ENCODE results near the gene CLCA2. TPM values are rescaled to one million over a fixed set of nuclear protein-coding genes. Genes with fewer than 3 reads are reported as not detected.

Gene CLCA2
- total RNA-seq, 1 donor from 2014 or later: not detected

DNA sequence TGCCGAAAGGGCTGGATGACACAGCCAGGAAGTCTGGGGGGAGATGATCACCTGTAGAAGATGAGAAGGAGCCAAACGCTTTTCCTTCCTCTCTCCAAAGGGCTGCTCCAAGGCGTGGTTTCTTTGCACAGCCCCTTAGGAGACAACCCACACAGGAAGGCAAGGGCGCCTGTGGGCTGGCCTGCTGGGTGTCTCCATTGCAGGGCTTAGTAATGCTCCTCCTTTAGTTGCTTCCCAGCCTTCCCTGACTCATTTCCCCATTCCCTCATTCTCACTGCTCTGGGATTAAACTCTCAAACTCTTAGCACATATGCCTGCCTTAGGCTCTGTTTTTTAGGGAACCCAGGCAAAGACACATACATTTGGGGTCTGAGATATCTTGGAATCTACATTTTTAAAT lies 43.0 kb downstream of the CLCA2 start:
- Mint-ChIP-seq H3K27ac (no peak overlapping the region), H3K4me1 (ENCODE audit: low read depth) (no peaks in the 10 kb centered on the region), H3K4me3 (ENCODE audit: low read depth) (no peak overlapping the region), H3K36me3 (ENCODE audit: low read depth) (no peaks in the 10 kb centered on the region), H3K27me3 (ENCODE audit: low read depth) (peaks cover 3% of the 10 kb centered on the region), H3K9me3 (no peaks in the 10 kb centered on the region)
- intact Hi-C loops (cut with micrococcal nuclease): no loop called here
- DNase-seq (ENCODE audit: low spot score): no peak

DNA sequence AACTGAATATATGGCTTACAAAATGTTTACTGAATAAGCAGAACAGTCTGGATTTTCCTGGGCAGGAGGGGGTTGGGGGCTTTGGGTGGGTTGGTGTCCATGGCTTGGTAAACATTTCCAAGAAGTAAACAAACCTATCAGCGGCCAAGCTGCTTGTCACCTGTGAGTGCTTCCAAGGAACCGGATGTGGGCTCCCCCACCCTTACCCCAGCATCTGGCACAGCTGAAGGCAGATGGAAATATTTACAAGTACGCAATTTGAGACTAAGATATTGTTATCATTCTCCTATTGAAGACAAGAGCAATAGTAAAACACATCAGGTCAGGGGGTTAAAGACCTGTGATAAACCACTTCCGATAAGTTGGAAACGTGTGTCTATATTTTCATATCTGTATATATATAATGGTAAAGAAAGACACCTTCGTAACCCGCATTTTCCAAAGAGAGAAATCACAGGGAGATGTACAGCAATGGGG lies 44.6 kb downstream of the CLCA2 start, which contains the start of gene CLCA1:
TSS of gene CLCA1 (plus strand) at position 427 of the 477 bp plus-strand sequence. CDS start at position 472, 45 bp downstream.
- Mint-ChIP-seq H3K36me3 (ENCODE audit: low read depth) (no peaks in the 10 kb centered on the region), H3K27me3 (ENCODE audit: low read depth) (peaks cover 7% of the 10 kb centered on the region), H3K9me3 (no peaks in the 10 kb centered on the region), H3K4me3 (ENCODE audit: low read depth) (no peak within 1 kb of the TSS), H3K27ac (no peak within 1 kb of the TSS), H3K4me1 (ENCODE audit: low read depth) (no peaks in the 10 kb centered on the region)
- no peak for DNase-seq (ENCODE audit: low spot score)
- intact Hi-C loops (cut with micrococcal nuclease): no loop called here

DNA sequence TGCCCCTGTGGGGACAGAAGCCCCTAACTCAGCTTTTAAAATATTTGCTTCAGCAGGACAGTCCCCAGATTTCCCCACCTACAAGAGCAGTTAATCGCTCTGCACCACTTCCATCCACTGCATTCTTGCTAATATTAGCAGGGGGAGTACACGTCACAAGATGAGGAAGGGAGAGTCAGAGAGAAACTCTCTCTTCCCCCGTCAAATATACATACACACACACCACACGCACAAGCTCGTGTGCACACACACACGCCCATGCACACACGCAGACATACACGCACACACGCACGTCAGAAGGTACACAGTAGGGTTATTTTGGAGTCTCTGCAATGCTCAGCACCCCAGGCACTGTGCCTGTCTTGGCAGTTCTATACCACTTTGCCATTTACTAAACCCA lies 46.9 kb downstream of the CLCA2 start:
- H3K4me3 Mint-ChIP-seq (ENCODE audit: low read depth): no peak overlapping the region
- H3K36me3 Mint-ChIP-seq (ENCODE audit: low read depth): no peaks in the 10 kb centered on the region
- no peaks in the 10 kb centered on the region for H3K9me3 Mint-ChIP-seq
- no peak overlapping the region for H3K27ac Mint-ChIP-seq
- H3K4me1 Mint-ChIP-seq (ENCODE audit: low read depth): no peaks in the 10 kb centered on the region
- peaks cover 9% of the 10 kb centered on the region for H3K27me3 Mint-ChIP-seq (ENCODE audit: low read depth)
- DNase-seq (ENCODE audit: low spot score): no peak
- intact Hi-C loops (cut with micrococcal nuclease): no loop called here

DNA sequence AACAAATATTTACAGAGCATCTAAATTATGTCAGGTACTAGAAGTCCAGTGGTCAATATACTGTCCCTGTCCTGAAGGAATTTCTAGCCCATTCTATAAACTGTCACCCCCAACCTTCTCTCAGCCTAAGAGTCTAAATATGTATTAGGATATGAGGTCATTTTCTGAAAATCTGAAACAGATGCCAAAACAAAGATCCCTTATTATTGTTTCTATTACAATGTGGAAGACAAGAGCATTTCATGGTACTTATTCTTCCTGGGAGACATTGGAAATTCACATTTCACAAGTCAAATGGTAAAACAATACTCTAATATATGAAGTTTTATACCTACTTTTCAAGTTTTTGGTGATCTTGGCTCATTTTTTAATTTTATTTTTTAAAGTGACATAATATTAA lies 47.3 kb downstream of the CLCA2 start:
- no peaks in the 10 kb centered on the region for H3K36me3 Mint-ChIP-seq (ENCODE audit: low read depth)
- no peak overlapping the region for H3K27ac Mint-ChIP-seq
- intact Hi-C loops (cut with micrococcal nuclease): no loop called here
- peaks cover 9% of the 10 kb centered on the region for H3K27me3 Mint-ChIP-seq (ENCODE audit: low read depth)
- no peaks in the 10 kb centered on the region for H3K4me1 Mint-ChIP-seq (ENCODE audit: low read depth)
- no peak overlapping the region for H3K4me3 Mint-ChIP-seq (ENCODE audit: low read depth)
- DNase-seq (ENCODE audit: low spot score): no peak
- no peaks in the 10 kb centered on the region for H3K9me3 Mint-ChIP-seq

DNA sequence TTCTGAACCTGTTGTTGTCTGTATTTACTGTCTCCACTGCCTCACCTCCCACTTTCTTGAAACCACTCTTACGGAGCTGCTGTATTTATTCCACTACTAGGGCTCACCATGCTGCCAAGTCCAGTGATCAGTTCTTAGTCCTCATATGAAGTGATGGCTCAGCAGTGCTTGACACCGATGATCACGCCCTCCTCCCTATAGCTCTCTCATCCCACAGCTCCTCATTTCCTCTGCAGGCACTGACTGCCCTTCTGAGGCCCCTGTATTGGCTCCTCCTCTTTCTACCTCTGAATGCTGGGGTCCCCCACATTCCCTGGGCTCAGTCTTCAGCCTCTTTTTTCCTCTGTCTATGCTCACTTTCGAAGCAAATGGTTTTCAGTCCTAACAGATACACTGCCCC lies 48.2 kb downstream of the CLCA2 start:
- H3K4me3 Mint-ChIP-seq (ENCODE audit: low read depth): no peak overlapping the region
- H3K27me3 Mint-ChIP-seq (ENCODE audit: low read depth): peaks cover 9% of the 10 kb centered on the region
- DNase-seq (ENCODE audit: low spot score): no peak
- H3K9me3 Mint-ChIP-seq: no peaks in the 10 kb centered on the region
- H3K36me3 Mint-ChIP-seq (ENCODE audit: low read depth): no peaks in the 10 kb centered on the region
- H3K4me1 Mint-ChIP-seq (ENCODE audit: low read depth): no peaks in the 10 kb centered on the region
- H3K27ac Mint-ChIP-seq: no peak overlapping the region
- intact Hi-C loops (cut with micrococcal nuclease): no loop called here

DNA sequence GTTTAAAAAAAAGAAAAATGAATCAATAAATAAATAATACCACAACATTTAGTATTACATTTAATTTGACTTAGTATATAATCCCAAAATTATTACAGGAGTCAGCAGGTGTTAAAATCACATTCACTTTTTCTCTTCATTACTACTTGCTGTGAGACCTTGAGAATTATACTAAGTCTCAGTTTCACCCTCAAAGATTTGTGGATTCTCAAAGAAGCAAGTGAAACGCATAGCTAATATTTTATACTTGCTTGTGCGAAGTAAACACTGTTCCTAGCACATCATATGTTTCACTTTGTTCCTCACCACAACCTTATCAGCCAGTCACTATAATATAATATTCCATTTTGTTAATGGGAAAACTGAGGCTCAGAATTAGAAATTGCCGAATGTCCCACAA lies 48.8 kb downstream of the CLCA2 start:
- DNase-seq (ENCODE audit: low spot score): no peak
- H3K27ac Mint-ChIP-seq: no peak overlapping the region
- H3K9me3 Mint-ChIP-seq: no peaks in the 10 kb centered on the region
- intact Hi-C loops (cut with micrococcal nuclease): no loop called here
- H3K4me1 Mint-ChIP-seq (ENCODE audit: low read depth): no peaks in the 10 kb centered on the region
- H3K36me3 Mint-ChIP-seq (ENCODE audit: low read depth): no peaks in the 10 kb centered on the region
- H3K4me3 Mint-ChIP-seq (ENCODE audit: low read depth): no peak overlapping the region
- peaks cover 9% of the 10 kb centered on the region for H3K27me3 Mint-ChIP-seq (ENCODE audit: low read depth)

DNA sequence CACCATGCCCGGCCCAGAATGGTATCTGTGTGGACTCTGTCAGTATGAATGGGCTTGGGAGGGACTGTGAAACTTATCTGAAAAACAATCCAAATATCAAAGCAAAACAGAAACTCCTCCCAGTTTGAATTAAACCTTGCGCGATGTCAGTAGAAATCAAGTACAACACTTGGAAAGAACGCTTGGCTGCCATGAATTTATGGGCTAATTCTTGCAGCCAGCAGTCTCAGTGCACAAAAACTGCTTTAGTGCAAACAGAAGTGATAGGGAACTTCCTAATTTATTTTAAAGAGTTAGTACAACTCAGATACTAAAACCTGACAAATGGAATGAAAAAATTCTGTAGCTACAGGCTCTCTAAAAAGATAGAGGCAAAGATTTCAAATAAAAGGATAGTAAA lies 53.3 kb downstream of the CLCA2 start:
- no peak overlapping the region for H3K27ac Mint-ChIP-seq
- no peaks in the 10 kb centered on the region for H3K9me3 Mint-ChIP-seq
- H3K27me3 Mint-ChIP-seq (ENCODE audit: low read depth): peaks cover 7% of the 10 kb centered on the region
- H3K4me3 Mint-ChIP-seq (ENCODE audit: low read depth): no peak overlapping the region
- no peaks in the 10 kb centered on the region for H3K36me3 Mint-ChIP-seq (ENCODE audit: low read depth)
- no peaks in the 10 kb centered on the region for H3K4me1 Mint-ChIP-seq (ENCODE audit: low read depth)
- intact Hi-C loops (cut with micrococcal nuclease): no loop called here
- DNase-seq (ENCODE audit: low spot score): no peak

DNA sequence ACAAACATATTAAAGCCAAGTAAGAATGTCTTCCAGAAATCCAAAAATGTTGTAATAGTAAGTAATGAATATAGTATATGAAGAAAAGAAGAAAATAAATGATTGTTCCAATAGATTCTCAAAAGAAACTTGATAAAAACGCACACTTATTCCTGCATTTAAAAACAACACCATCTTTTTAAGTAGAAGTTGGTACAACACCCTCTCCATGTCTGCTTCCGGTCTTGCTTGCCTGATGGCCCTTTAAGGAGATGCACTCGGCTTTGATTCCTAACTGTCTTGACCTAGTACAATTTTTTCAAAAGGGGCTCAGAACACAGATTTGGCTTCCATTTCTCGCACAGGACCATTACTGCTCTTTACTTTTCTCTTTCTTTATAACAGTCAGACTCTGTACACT lies 53.7 kb downstream of the CLCA2 start:
- no peak for DNase-seq (ENCODE audit: low spot score)
- no peaks in the 10 kb centered on the region for H3K36me3 Mint-ChIP-seq (ENCODE audit: low read depth)
- H3K4me1 Mint-ChIP-seq (ENCODE audit: low read depth): no peaks in the 10 kb centered on the region
- intact Hi-C loops (cut with micrococcal nuclease): no loop called here
- H3K9me3 Mint-ChIP-seq: no peaks in the 10 kb centered on the region
- H3K4me3 Mint-ChIP-seq (ENCODE audit: low read depth): no peak overlapping the region
- no peak overlapping the region for H3K27ac Mint-ChIP-seq
- peaks cover 9% of the 10 kb centered on the region for H3K27me3 Mint-ChIP-seq (ENCODE audit: low read depth)

DNA sequence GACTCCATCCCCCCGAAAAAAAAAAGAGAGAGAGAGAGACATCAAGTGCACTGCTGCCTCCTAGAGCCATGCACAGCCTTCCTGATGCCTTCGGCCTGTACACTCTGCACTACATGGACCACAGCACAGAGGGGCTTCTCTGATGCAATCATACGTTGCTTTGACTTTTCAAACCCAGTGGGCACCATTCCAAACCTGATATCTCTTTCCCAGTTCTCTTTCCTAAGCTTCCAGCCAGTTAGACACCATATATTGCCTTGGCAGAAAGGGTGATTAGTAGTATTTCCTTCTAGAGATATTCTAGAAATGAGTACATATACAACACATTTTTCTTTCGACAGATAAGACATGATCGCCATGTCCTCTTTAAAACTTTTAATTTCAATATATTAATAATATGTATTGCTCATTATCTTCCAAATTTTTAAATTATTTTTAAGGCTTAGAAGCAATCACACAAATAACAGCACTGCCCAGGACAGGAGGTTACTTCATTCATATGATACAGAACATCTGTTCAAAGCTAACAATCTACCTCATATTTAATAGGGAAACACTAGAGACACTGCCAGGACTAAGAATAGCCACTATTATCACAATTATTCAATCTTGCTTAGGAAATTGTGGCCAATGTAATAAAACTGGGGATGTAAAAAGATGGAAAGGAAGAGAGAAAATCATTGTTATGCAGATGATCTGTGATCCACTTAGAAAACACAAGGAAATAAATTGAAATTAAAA lies 54.6 kb downstream of the CLCA2 start:
- DNase-seq (ENCODE audit: low spot score): no peak
- Mint-ChIP-seq H3K4me1 (ENCODE audit: low read depth) (no peaks in the 10 kb centered on the region), H3K36me3 (ENCODE audit: low read depth) (no peaks in the 10 kb centered on the region), H3K4me3 (ENCODE audit: low read depth) (no peak overlapping the region), H3K27ac (no peak overlapping the region), H3K9me3 (no peaks in the 10 kb centered on the region), H3K27me3 (ENCODE audit: low read depth) (peaks cover 9% of the 10 kb centered on the region)
- intact Hi-C loops (cut with micrococcal nuclease): no loop called here

DNA sequence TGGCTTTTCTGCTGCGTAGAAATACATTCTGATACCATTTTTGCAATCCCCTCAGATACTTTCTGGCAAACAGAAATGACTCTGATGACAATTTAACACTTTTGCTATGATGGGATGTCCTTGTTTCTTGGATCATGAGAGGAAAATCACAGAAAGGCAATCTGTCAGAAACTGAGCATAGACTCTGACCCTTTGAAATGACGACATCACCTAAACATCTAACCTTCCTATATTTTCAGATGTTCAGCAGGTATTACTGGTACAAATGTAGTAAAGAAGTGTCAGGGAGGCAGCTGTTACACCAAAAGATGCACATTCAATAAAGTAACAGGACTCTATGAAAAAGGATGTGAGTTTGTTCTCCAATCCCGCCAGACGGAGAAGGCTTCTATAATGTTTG lies 58.0 kb downstream of the CLCA2 start:
- Mint-ChIP-seq H3K4me1 (ENCODE audit: low read depth) (no peaks in the 10 kb centered on the region), H3K36me3 (ENCODE audit: low read depth) (no peaks in the 10 kb centered on the region), H3K27me3 (ENCODE audit: low read depth) (peaks cover 8% of the 10 kb centered on the region), H3K27ac (no peak overlapping the region), H3K4me3 (ENCODE audit: low read depth) (no peak overlapping the region), H3K9me3 (no peaks in the 10 kb centered on the region)
- intact Hi-C loops (cut with micrococcal nuclease): no loop called here
- DNase-seq (ENCODE audit: low spot score): no peak

DNA sequence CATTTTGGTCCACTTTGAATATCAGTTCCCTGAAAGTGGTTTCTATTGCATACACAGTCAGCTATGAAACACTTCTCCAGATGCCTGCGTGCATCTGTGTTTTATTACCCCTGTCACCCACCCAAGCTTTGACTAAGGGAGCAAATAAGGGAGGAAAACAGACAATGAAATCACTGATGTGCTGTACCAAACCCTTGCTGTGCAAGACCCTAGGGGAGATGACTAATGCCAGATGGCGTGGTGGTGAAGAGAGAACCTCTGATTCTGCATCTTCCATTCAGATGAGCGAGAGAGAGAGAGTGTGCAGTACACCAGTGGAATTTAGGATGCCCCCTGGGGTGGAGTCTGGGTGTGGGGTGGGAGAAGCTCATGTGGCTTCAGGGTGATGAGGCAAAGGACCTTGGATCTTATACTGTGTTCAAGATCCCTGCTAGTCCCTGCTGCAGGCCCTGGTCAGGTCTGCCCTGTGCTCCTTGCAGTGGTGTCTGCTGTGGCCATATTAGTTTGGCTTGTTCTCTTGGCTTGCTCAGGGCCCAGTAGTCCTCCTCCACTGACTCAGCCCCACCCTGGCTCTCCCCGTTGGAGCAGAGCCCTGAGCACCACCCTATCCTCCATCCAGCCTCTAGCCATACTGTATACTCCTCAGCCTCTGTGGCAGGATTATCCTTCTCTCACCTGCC lies 63.3 kb downstream of the CLCA2 start:
- DNase-seq (ENCODE audit: low spot score): no peak
- intact Hi-C loops (cut with micrococcal nuclease): no loop called here
- Mint-ChIP-seq H3K9me3 (no peaks in the 10 kb centered on the region), H3K36me3 (ENCODE audit: low read depth) (no peaks in the 10 kb centered on the region), H3K4me1 (ENCODE audit: low read depth) (no peaks in the 10 kb centered on the region), H3K27ac (no peak overlapping the region), H3K27me3 (ENCODE audit: low read depth) (peaks cover 4% of the 10 kb centered on the region), H3K4me3 (ENCODE audit: low read depth) (no peak overlapping the region)

DNA sequence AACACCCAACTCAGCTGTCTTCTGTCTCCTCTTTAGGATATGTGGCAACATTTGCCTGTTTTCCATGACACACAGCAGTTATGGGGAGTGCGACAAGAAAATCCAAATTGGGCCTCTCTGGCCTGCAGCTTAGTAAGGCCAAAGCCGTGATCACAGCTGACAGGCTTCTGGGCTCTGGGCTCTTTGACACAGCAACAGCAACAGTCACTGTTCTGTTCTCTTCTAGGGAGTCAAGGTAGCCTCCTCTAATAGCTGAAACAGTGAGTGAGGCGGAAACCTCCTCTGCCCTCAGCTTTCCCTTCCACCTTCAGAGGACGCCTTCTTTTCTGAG lies 63.8 kb downstream of the CLCA2 start:
- DNase-seq (ENCODE audit: low spot score): no peak
- Mint-ChIP-seq H3K4me1 (ENCODE audit: low read depth) (no peaks in the 10 kb centered on the region), H3K36me3 (ENCODE audit: low read depth) (no peaks in the 10 kb centered on the region), H3K9me3 (no peaks in the 10 kb centered on the region), H3K4me3 (ENCODE audit: low read depth) (no peak overlapping the region), H3K27me3 (ENCODE audit: low read depth) (peaks cover 4% of the 10 kb centered on the region), H3K27ac (no peak overlapping the region)
- intact Hi-C loops (cut with micrococcal nuclease): no loop called here

DNA sequence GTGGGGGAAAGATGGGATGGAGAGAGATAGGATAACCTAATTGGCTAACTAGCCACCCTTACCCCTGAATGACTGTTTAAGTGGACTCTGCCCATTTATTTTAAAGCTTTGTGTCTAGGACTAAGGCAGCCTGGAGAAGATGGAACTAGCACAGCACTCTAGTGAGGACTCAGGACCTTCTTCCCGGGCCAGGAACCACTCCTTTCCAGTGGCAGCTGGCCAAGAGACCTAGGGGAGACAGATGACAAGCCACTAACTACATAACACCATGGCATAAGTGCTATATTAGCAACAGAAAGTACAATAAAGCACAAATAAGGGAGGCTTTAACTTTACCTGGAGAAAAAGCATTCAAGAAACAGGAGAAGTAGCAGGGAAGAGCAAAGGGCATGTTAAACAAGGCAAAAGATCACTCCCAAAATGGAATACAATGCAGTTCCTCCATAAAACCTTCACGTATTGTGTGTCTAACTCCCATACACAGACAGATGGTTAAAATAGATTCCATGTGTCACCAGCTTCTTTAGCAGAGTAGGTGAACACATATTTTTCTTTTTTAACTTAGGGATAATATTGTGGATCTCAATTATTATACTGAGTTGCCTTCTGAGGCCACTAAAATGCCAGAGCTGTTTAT lies 65.4 kb downstream of the CLCA2 start:
- Mint-ChIP-seq H3K27me3 (ENCODE audit: low read depth) (peaks cover 5% of the 10 kb centered on the region), H3K9me3 (no peaks in the 10 kb centered on the region), H3K36me3 (ENCODE audit: low read depth) (no peaks in the 10 kb centered on the region), H3K27ac (no peak overlapping the region), H3K4me3 (ENCODE audit: low read depth) (no peak overlapping the region), H3K4me1 (ENCODE audit: low read depth) (no peaks in the 10 kb centered on the region)
- DNase-seq (ENCODE audit: low spot score): no peak
- intact Hi-C loops (cut with micrococcal nuclease): no loop called here

Data from activated T-helper 2 cell treated with anti-CD3 and anti-CD28 coated beads, Interferon-gamma antibody, Interleukin-2, Interleukin-4, amounts not matched to agents 10 μg/mL and 5 μg/mL and 100 μg/mL, durations not matched to agents 14 hours and 24 hours and 36 hours (primary cell).